IMR-90 (cell line): ENCODE results near the gene ST7.

Source experiments
- MAZ ChIP-seq: IDR thresholded peaks from 2 replicates; pipeline ENCODE4 v1.6.1; 2012; ENCODE audit warnings: low read depth, mild to moderate bottlenecking, low read length, improper control_type of control experiment, moderate library complexity, borderline replicate concordance
- TF ChIP-seq, protein P1 (sequence below): conservative IDR thresholded peaks from 2 replicates; pipeline ENCODE4 v1.5.1; 2012; ENCODE audit warnings: mild to moderate bottlenecking, low read depth, low read length, improper control_type of control experiment

DNA sequence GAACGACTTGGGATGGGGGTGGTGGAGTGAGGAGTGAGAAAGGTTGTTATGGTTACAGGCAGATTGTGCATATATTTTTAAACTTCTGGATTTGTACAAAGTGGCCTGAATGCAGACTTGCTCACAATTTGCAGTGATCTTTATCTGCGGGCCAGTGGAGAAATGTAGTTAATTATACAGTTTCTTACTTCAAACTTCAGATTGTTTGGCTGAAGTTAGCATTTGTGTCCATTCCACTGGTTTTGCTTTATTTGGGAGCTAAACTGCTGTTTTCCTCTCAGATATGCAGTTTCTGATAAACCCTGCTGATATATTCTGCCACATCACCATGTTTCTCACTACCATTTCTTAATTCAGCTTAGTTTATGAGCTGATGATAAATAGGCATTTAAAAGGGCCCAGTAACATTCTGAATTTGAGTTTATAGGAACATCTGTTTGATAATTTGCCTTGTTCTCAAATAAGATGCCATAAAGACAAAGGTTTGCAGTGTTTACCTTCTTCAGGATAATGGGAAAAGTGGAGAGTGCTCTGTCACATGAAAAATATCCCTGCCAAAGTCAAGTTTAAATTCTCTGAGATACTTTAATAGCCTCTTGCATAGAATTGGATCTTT lies 170.1 kb downstream of the ST7 start:
- TF ChIP-seq, protein P1, sequence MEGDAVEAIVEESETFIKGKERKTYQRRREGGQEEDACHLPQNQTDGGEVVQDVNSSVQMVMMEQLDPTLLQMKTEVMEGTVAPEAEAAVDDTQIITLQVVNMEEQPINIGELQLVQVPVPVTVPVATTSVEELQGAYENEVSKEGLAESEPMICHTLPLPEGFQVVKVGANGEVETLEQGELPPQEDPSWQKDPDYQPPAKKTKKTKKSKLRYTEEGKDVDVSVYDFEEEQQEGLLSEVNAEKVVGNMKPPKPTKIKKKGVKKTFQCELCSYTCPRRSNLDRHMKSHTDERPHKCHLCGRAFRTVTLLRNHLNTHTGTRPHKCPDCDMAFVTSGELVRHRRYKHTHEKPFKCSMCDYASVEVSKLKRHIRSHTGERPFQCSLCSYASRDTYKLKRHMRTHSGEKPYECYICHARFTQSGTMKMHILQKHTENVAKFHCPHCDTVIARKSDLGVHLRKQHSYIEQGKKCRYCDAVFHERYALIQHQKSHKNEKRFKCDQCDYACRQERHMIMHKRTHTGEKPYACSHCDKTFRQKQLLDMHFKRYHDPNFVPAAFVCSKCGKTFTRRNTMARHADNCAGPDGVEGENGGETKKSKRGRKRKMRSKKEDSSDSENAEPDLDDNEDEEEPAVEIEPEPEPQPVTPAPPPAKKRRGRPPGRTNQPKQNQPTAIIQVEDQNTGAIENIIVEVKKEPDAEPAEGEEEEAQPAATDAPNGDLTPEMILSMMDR = no peak
- TF ChIP-seq MAZ = no peak
